Stomach (tissue), 9 donors: ENCODE measurements around the gene KCNC1. TPM values are rescaled to one million over a fixed set of nuclear protein-coding genes. Genes with fewer than 3 reads are reported as not detected.

Experiments
- DNase-seq, 2 donors: peaks; one replicate each; pipeline versions ENCODE4 v3.0.0 to v3.0.0-alpha.2; 2013 to 2019
- H3K27ac ChIP-seq, 5 donors: fragments of 200-600 bp in 4 of 5; sonication (generic) in 4 of 5; one replicate each; pipeline ENCODE4 v1.5.1; 2013 to 2019; ENCODE audit warnings: mild to moderate bottlenecking in 1 of 5, moderate library complexity in 1 of 5
- H3K27me3 ChIP-seq, 3 donors: fragments of 200-600 bp; sonication (generic); one replicate each; pipeline ENCODE4 v1.5.1; 2017 to 2019; ENCODE audit warnings: mixed run types in 1 of 3
- H3K36me3 ChIP-seq, 4 donors: fragments of 200-600 bp; sonication (generic); 1 replicate in 3 of 4; 2 replicates in 1 of 4; pipeline ENCODE4 v1.5.1; 2016 to 2019
- H3K4me1 ChIP-seq, 4 donors: fragments of 200-600 bp; sonication (generic); one replicate each; pipeline ENCODE4 v1.5.1; 2016 to 2019
- H3K4me3 ChIP-seq, 4 donors: fragments of 200-600 bp; sonication (generic) in 3 of 4; one replicate each; pipeline ENCODE4 v1.5.1; 2016 to 2019; ENCODE audit warnings: mild to moderate bottlenecking in 1 of 4
- H3K9me3 ChIP-seq, 4 donors: fragments of 200-600 bp; sonication (generic); one replicate each; pipeline ENCODE4 v1.5.1; 2016 to 2019
- CTCF ChIP-seq, 7 experiments: fragments of 450-650 bp in 4 of 7; fragments of 200-600 bp in 3 of 7; sonication (generic) in 3 of 7; IDR thresholded peaks; one replicate each; pipeline ENCODE4 v1.5.1; 2016 to 2019; ENCODE audit warnings: antibody characterized with exemption in 7 of 7, control low read depth in 2 of 7, mild to moderate bottlenecking in 1 of 7
- EP300 ChIP-seq: sonication (generic); formaldehyde crosslinking; IDR thresholded peaks from one replicate; pipeline ENCODE4 v1.6.1; 2017; ENCODE audit warnings: antibody characterized with exemption
- POLR2A ChIP-seq, 4 donors: fragments of 450-650 bp; IDR thresholded peaks; one replicate each; pipeline ENCODE4 v1.6.1; 2016; ENCODE audit warnings: antibody characterized with exemption in 4 of 4, control low read depth in 2 of 4, mild to moderate bottlenecking in 1 of 4, moderate library complexity in 1 of 4
- POLR2AphosphoS5 ChIP-seq, 3 donors: sonication (generic); formaldehyde crosslinking; IDR thresholded peaks; one replicate each; pipeline ENCODE4 v1.6.1; 2016; ENCODE audit warnings: antibody characterized with exemption in 3 of 3
- WGBS, 5 donors: extraction: QIAGEN DNeasy Blood & Tissue Kit in 3 of 5; methylation state at CpG; one replicate each; pipeline versions ENCODE4 v1.1.5 to v1.1.7; 2013 to 2018; 5-methylcytosine and 5-hydroxymethylcytosine counted together
- intact Hi-C: fragments of 100-400 bp; cut with DNase I; formaldehyde crosslinking; loops from one replicate; pipeline ENCODE4 v1.15.1; 2023; ENCODE audit warnings: low total_unique reads
- polyA plus RNA-seq, 3 donors: library from polyadenylated mRNA; stranded (reverse); fragments of 200-250 nt; gene quantifications; one replicate each; pipeline ENCODE4 v1.2.3, GENCODE V29; 2013
- total RNA-seq, 5 donors: library from RNA; depleted of rRNA; stranded (reverse); fragments of >200 nt; gene quantifications; one replicate each; pipeline versions ENCODE4 v1.1.0 to v1.2.3, GENCODE V29; 2014 to 2016
- donor health status: healthy with polysubstance abuse.
- donor health status: Bipolar disorder and iron deficiency.
- donor health status: healthy.

The KCNC1 gene
- total and polyA plus RNA-seq, 8 donors = 0.03 to 0.18 TPM; not detected in 6

- peaks cover 19 to 80% (median 48%) of the 10 kb centered on the region in 3 donors for H3K27me3 ChIP-seq
- H3K4me3 ChIP-seq = no peak overlapping the region
- 73 to 80% (median 77%) methylated on average over 4 of the region's 4 CpGs for WGBS, 5 donors
- intact Hi-C loops = loop anchor here (5.0 kb wide), 1 partner anchor 244 kb away; no protein-coding TSS in a partner anchor
- DNase-seq = no peak
- H3K4me1 ChIP-seq = peaks cover 16 to 27% (median 24%) of the 10 kb centered on the region in 4 donors
- H3K9me3 ChIP-seq = no peaks in the 10 kb centered on the region
- TF ChIP-seq EP300 (no peak), CTCF (IDR thresholded peaks at IDR 0.05) (no peak), POLR2AphosphoS5 (IDR thresholded peaks at IDR 0.05) (no peak), POLR2A (IDR thresholded peaks at IDR 0.05) (no peak)
- H3K36me3 ChIP-seq = no peaks in the 10 kb centered on the region
- no peak overlapping the region for H3K27ac ChIP-seq
These were observed 1.3 kb upstream of the KCNC1 start for GRCh38 chr11:17733261-17733660.

GRCh38 chr11:17734986-17735817 is 621 bp downstream of the KCNC1 start:
- Histone ChIP-seq H3K27ac (no peak overlapping the region), H3K4me3 (peak overlapping the region; percentile 39 to 50 (median 41)), H3K4me1 (peaks cover 16 to 27% (median 24%) of the 10 kb centered on the region in 4 donors), H3K36me3 (no peaks in the 10 kb centered on the region), H3K27me3 (peaks cover 25 to 89% (median 58%) of the 10 kb centered on the region in 3 donors), H3K9me3 (no peaks in the 10 kb centered on the region)
- DNase-seq = peak; percentile 72 to 94
- TF ChIP-seq EP300 (no peak), CTCF (IDR thresholded peaks at IDR 0.05) (no peak), POLR2AphosphoS5 (IDR thresholded peaks at IDR 0.05) (no peak), POLR2A (IDR thresholded peaks at IDR 0.05) (no peak)
- WGBS, 5 donors = 1 to 4% (median 3%) methylated on average over 18 to 73 of the region's 73 CpGs
- intact Hi-C loops = loop anchor here (5.0 kb wide), 1 partner anchor 242 kb away; no protein-coding TSS in a partner anchor

GRCh38 chr11:17735818-17736578 is 1.4 kb downstream of the KCNC1 start:
- WGBS, 5 donors = 10 to 14% (median 13%) methylated on average over 19 to 102 of the region's 102 CpGs
- H3K27ac ChIP-seq = no peak overlapping the region
- TF ChIP-seq EP300 (no peak), POLR2A (IDR thresholded peaks at IDR 0.05) (no peak), CTCF (IDR thresholded peaks at IDR 0.05) (no peak), POLR2AphosphoS5 (IDR thresholded peaks at IDR 0.05) (no peak)
- peaks cover 16 to 27% (median 24%) of the 10 kb centered on the region in 4 donors for H3K4me1 ChIP-seq
- H3K4me3 ChIP-seq = peak overlapping the region in 3 of 4 donors; percentile 40 to 50 (median 42)
- H3K36me3 ChIP-seq = no peaks in the 10 kb centered on the region
- no peaks in the 10 kb centered on the region for H3K9me3 ChIP-seq
- peaks cover 29 to 96% (median 62%) of the 10 kb centered on the region in 3 donors for H3K27me3 ChIP-seq
- DNase-seq = peak in 1 of 2 donors; percentile 42
- intact Hi-C loops = no loop called here

- DNase-seq = no peak
- WGBS, 5 donors = 17 to 37% (median 25%) methylated on average over 12 of the region's 12 CpGs
- H3K27ac ChIP-seq = no peak overlapping the region
- no peak overlapping the region for H3K4me3 ChIP-seq
- peaks cover 16 to 27% (median 24%) of the 10 kb centered on the region in 4 donors for H3K4me1 ChIP-seq
- no peaks in the 10 kb centered on the region for H3K36me3 ChIP-seq
- peaks cover 29 to 99% (median 62%) of the 10 kb centered on the region in 3 donors for H3K27me3 ChIP-seq
- H3K9me3 ChIP-seq = no peaks in the 10 kb centered on the region
- TF ChIP-seq POLR2A (IDR thresholded peaks at IDR 0.05) = no peak
- no peak for TF ChIP-seq EP300
- no peak for TF ChIP-seq POLR2AphosphoS5 (IDR thresholded peaks at IDR 0.05)
- no peak for TF ChIP-seq CTCF (IDR thresholded peaks at IDR 0.05)
- intact Hi-C loops = no loop called here
These were observed 2.0 kb downstream of the KCNC1 start for GRCh38 chr11:17736579-17736893.
